ENCODE data around the gene CALN1.
"Not testable (repeated sequence)": the region's sequence is repeated elsewhere in the genome, so short reads cannot be mapped to it uniquely, and the experiment has no call there.

CALN1 gene

DNA sequence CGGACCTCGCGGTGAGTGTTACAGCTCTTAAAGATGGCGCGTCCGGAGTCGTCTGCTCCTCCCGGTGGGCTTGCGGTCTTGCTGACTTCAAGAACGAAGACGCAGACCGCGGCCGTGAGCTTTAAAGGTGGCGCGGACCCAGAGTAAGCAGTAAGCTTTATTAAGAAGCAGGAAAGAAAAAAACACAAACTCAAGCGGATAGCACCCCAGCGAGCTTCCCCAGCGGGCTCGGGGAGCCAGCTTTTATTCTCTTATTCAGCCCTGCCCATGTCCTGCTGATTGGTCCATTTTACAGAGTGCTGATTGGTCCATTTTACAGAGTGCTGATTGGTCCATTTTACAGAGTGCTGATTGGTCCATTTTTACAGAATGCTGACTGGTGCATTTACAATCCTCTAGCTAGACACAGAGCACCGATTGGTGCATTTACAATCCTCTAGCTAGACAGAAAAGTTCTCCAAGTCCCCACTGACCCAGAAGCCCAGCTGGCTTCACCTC, at the start of gene CALN1:
CALN1 (minus strand) TSS at position 218 of the 498 bp plus-strand sequence.
- not testable (repeated sequence) for DNase-seq

DNA sequence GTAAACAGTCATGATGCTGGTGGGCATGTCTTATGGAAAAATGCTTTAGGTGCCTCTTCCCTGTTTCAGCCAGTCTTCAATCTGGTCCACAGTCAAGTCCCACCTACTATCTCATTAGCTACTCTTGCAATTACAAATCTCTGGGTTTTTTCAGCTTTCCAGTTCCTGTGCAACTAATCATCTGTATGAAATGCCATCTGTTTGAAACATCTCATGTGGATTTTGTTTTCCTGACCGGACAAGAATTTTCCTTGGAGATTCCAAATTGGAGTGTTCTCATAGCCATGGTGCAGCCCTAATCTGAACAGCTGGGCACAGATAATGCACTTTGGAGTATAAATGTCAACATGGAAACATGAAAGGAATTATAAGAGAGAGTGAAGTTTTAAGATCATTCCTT, 41.3 kb upstream of the CALN1 start:
- DNase-seq = no peak

GRCh38 chr7:72447465-72448204, 35.5 kb upstream of the CALN1 start:
- no peak for DNase-seq

GRCh38 chr7:72446591-72447462, 34.7 kb upstream of the CALN1 start:
- DNase-seq = no peak

DNA sequence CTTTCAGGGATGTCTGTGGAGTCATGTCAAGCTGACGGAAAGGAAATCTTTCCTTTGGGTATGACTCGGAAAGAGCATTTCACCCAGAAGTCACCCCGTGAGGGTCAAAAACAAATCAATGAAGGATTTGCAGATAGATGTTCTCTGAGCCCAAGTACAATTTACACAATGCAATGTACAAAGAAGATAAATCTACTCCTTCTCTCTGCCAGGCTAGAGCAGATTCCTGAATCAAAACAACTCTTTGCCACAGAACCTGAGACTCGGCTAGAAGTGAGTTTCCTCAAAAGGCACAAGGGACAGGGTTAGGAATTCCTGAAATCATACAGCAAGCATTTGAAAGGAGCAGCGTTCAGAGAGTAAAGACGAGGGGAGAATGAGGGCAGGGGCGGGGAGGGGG, 34.0 kb upstream of the CALN1 start:
- no peak for DNase-seq

DNA sequence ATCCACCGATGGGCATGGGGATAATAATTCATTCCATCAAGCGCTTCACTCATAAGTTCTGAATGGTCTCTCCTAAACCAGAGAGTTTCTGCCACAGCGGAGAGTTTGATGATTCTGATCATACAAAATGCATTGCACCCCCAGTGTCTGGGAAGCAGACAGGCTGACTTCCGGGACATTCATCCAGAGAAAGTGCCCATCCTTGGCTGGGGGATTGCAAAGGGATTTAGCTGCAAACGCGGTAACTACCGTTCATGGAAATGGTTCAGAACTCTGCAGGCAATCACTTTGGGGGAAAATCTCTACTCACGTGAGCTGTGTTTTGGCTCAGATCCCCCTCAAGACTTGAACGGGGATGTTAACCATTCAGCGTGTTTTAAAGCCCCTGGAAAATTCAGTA, 33.4 kb upstream of the CALN1 start:
- no peak for DNase-seq

- DNase-seq = no peak
These were observed 32.9 kb upstream of the CALN1 start for GRCh38 chr7:72445075-72445474.

GRCh38 chr7:72444026-72444776, 32.1 kb upstream of the CALN1 start:
- DNase-seq = no peak

- no peak for DNase-seq
These were observed 29.7 kb upstream of the CALN1 start for GRCh38 chr7:72441791-72442190.

DNA sequence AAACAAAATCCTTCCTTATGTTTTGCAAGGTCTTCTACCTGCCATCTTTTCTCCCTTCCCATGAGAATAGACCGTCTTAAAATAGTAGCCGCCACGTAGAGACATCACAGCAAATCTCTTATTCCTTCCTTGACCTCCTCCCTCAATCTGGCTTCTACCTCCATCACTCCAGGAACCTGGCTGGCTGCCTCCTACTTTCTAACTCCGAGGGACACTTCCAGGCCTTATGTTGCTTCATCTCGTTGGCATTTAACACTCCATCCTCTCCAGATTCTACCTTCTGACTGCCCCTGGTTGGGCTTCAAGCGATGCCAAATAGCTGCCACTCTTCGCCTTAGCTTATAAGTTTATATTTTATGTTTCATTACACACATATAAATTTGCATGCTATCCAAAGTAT, 26.4 kb upstream of the CALN1 start:
- no peak for DNase-seq

- DNase-seq = no peak
These were observed 25.5 kb upstream of the CALN1 start for GRCh38 chr7:72437610-72438009.

- DNase-seq = no peak
These were observed 25.0 kb upstream of the CALN1 start for GRCh38 chr7:72437061-72437585.

DNA sequence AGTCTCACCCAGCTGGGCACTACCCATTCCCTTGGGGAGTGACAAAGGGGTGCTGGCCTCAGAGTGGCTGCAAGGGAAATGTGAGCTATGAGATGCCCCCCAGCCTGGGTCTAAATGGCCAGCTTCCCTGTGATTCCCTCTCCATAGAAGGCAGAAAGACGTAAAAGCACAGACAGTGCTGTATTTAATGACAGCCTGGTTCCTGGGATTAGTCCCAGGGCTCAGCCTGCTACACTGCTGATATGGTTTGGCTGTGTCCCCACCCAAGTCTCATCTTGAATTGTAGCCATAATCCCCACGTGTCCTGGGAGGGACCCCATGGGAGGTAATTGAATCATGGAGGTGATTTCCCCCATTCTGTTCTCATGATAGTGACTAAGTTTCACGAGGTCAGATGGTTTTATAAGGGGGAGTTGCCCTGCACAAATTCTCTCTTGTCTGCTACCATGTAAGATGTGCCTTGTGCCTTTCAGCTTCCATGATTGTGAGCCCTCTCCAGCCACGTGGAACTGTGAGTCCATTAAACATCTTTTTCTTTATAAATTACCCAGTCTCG, 23.9 kb upstream of the CALN1 start:
- no peak for DNase-seq

DNA sequence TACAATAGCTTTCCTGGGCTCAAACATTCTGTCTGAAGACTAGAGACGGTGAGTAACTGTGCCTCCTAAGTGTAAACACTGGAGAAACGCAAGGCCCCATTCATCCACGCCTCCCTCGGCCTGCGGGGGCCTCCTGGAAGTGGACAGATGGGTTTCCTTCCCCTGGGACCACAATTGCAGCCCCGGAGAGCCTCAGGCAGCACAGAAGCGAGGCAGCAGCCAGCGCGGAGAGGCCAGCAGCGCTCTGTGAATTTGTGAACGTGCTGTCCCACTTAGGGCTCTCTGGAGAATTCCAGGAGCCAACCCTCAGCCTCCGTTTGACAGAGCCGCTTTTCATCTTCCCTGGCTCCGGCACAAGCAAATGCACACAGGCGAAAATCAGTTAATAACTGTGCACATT, 23.2 kb upstream of the CALN1 start:
- peak in 1 of 2 experiments; percentile 55 for DNase-seq

GRCh38 chr7:72430531-72430930, 18.4 kb upstream of the CALN1 start:
- no peak for DNase-seq

- no peak for DNase-seq
These were observed 17.2 kb upstream of the CALN1 start for GRCh38 chr7:72429316-72429715.

- DNase-seq = no peak
These were observed 4.7 kb upstream of the CALN1 start for GRCh38 chr7:72416846-72417245.

DNA sequence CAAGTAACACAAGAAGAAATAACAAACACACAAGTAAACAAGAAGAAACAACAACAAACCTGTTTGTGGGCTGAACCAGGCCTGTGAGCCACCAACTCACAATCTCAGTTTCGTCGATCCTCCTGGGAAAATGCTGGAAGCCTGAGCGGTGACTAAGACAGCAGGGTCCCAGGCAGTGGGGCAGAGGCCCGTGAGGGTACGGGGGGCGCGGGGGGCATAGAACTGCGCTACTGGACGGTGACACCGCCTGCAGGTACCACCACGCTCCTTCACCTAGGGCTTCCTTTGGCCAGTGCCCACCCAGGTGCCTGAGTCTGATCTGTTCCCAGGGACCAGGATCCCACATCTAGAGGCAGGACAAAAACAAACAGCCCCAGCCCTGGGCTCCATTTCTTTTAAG, 3.4 kb upstream of the CALN1 start:
- no peak for DNase-seq

DNA sequence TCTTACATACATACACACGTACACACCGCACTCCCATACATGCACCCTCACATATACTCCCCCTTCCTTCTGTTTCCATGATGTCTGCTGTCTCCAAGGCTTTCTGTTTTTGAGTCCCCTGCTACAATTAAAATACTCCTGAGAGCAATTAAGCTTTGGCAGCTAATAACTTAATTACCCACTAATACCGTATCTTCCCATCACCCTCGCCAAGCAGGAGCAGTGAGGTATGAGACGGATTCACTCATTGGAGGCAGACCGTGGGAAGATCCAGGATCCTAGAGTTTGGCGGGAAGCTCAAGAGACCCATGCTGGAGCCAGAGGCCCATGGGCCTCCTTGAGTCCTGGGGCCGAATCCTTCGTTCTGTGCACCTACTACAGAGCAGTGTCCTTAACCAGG, 1.7 kb upstream of the CALN1 start:
- no peak for DNase-seq

DNA sequence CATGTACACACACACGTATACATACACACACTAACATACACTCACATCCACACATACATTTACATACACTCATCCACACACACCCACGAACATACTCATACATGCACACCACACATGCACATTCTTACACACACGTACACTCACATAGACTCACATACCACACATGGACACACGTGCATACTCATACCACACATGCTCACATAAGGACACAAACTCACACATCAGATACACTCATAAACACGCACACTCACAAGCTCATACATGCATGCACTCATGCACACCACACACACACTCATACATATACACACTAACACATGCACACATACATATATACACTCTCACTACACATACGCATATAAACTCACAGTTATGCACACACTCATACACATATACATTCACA, 1.2 kb upstream of the CALN1 start:
- DNase-seq = no peak

- DNase-seq = no peak
These were observed 719 bp downstream of the CALN1 start for GRCh38 chr7:72411419-72411818.

DNA sequence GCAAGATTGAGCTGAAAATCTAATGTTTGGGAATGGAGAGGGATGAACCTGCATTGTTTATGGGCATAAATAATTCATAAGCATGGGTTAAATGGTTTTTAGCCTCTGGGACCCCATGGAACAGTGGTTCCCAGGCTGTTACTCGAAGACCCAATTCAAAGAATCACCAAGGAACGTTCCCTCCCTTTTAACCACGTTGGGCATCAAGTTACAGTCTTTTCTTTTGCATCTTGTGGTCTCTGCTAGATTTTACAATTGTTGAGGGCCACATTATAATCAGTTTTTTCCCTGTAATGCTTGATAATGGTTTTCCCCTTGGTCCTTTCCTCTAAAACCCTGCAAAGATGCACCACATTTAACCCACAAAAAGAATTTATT, 2.5 kb downstream of the CALN1 start:
- no peak for DNase-seq

All from NCI-H187 (cell line).